Caco-2 (cell line): ENCODE data around the gene PRKCSH. TPM values are rescaled to one million over a fixed set of nuclear protein-coding genes. Genes with fewer than 3 reads are reported as not detected.

Source experiments
- BruUV-seq: library from RNA; stranded (reverse); fragments of 400-500 nt; replicated peaks from 2 replicates; lab custom pipeline; 2021; lab: Mats Ljungman, UMichigan
- CTCF ChIA-PET: fragments of 300-600 bp; sonication (Branson Sonifier 250); formaldehyde crosslinking; loops from one replicate; lab custom pipeline; 2022; ENCODE audit warnings: antibody characterized with exemption; lab: Charles Lee
- POLR2A ChIA-PET: fragments of 300-600 bp; sonication (Branson Sonifier 250); formaldehyde crosslinking; loops from one replicate; lab custom pipeline; 2022; ENCODE audit warnings: antibody characterized with exemption; lab: Charles Lee
- DNase-seq, 2 experiments: peaks; one replicate each; pipeline versions ENCODE4 v3.0.0 to v3.0.0-alpha.2; 2020 to 2022
- H3K27me3 ChIP-seq: replicated peaks from 2 replicates; pipeline ENCODE4 v1.6.0; 2011; ENCODE audit warnings: low read length; ENCODE audit not compliant: control insufficient read depth, insufficient read depth
- H3K36me3 ChIP-seq: 2 replicates; pipeline ENCODE4 v1.5.1; 2011; ENCODE audit warnings: low read length; ENCODE audit not compliant: control insufficient read depth, insufficient read depth
- H3K4me1 ChIP-seq: fragments of 250-450 bp; sonication (Bioruptor Pico); 2 replicates; pipeline ENCODE4 v1.5.1; 2020; ENCODE audit warnings: mild to moderate bottlenecking
- H3K4me3 ChIP-seq: 2 replicates; pipeline ENCODE4 v1.5.1; 2011; ENCODE audit warnings: low read depth, mild to moderate bottlenecking, control low read depth, low read length
- H3K9me3 ChIP-seq: fragments of 250-450 bp; sonication (Bioruptor Pico); 2 replicates; pipeline ENCODE4 v1.5.1; 2020; ENCODE audit warnings: mild to moderate bottlenecking, moderate library complexity
- H3K27ac Mint-ChIP-seq: one replicate; pipeline ENCODE4 v1.8.0; 2022; ENCODE audit warnings: mixed read lengths; ENCODE audit not compliant: unreplicated experiment
- H3K27me3 Mint-ChIP-seq: one replicate; pipeline ENCODE4 v1.8.0; 2022; ENCODE audit warnings: mixed read lengths; ENCODE audit not compliant: insufficient read depth, unreplicated experiment
- H3K36me3 Mint-ChIP-seq: one replicate; pipeline ENCODE4 v1.8.0; 2022; ENCODE audit warnings: mild to moderate bottlenecking, mixed read lengths; ENCODE audit not compliant: insufficient read depth, unreplicated experiment
- H3K4me1 Mint-ChIP-seq: one replicate; pipeline ENCODE4 v1.8.0; 2022; ENCODE audit warnings: low read depth, mixed read lengths; ENCODE audit not compliant: unreplicated experiment
- H3K4me3 Mint-ChIP-seq: one replicate; pipeline ENCODE4 v1.8.0; 2022; ENCODE audit warnings: mild to moderate bottlenecking, moderate library complexity, mixed read lengths; ENCODE audit not compliant: unreplicated experiment
- H3K9me3 Mint-ChIP-seq: one replicate; pipeline ENCODE4 v1.8.0; 2022; ENCODE audit warnings: mixed read lengths; ENCODE audit not compliant: unreplicated experiment
- CTCF ChIP-seq, 2 experiments: fragments of 200-600 bp in 1 of 2; IDR thresholded peaks; 1 replicate in 1 of 2; 2 replicates in 1 of 2; pipeline versions ENCODE4 v1.5.1 to v1.8.0; 2011 to 2022; ENCODE audit warnings: antibody characterized with exemption in 1 of 2, control low read depth in 1 of 2, inconsistent platforms in 1 of 2, low read depth in 1 of 2, low read length in 1 of 2, mild to moderate bottlenecking in 1 of 2, moderate library complexity in 1 of 2; ENCODE audit not compliant: insufficient read depth in 1 of 2, severe bottlenecking in 1 of 2, unreplicated experiment in 1 of 2
- intact Hi-C: fragments of 100-400 bp; cut with micrococcal nuclease; formaldehyde crosslinking; loops from one replicate; pipeline ENCODE4 v1.10.0; 2022; ENCODE audit not compliant: unreplicated experiment
- total RNA-seq: library from RNA; stranded (reverse); gene quantifications from 2 replicates; pipeline ENCODE4 v1.2.3, GENCODE V29; 2022

Gene PRKCSH
- total RNA-seq, 1 experiment from 2014 or later = 456 TPM

DNA sequence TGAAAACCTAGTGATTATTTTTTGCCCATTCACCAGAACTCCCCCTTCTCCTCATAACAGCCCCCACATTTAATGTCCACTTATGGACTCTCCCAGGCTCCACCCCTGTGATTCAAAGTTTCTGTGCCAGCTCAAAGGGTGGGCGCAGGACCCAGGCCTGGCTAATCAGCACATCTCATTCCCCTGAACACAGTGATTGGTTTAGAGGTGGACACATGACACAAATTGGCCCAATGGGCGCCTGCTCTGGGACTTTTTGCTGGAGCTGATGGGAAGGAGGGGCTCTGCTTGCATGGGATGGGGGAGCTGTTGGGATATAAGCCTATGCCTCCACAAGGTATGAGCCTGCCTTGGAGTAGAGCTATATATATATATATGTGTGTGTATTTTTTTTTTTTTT is 45.1 kb upstream of the PRKCSH start:
- ChIA-PET POLR2A (no interaction called here), CTCF (interaction anchor here (0.6 to 2.2 kb wide), 4 partner anchors 9 to 45 kb away, joined by 3 to 14 read pairs (median 8); partner anchors contain the start of genes PRKCSH, RGL3 and SWSAP1)
- intact Hi-C loops = no loop called here
- TF ChIP-seq CTCF (IDR thresholded peaks at IDR 0.05; ENCODE audit: insufficient read depth in 1 of 2, low read depth in 1 of 2, low read length in 1 of 2, severe bottlenecking in 1 of 2, unreplicated experiment in 1 of 2) = no peak
- peaks cover 4% of the 10 kb centered on the region for H3K4me1 Mint-ChIP-seq
- Histone ChIP-seq H3K9me3 (peaks cover 4% of the 10 kb centered on the region), H3K4me3 (no peak overlapping the region), H3K36me3 (no peaks in the 10 kb centered on the region; the same call in 1 of the 2 replicates), H3K4me1 (no peaks in the 10 kb centered on the region), H3K27me3 (no peaks in the 10 kb centered on the region)
- peaks cover 8% of the 10 kb centered on the region for H3K9me3 Mint-ChIP-seq
- no peak overlapping the region for H3K4me3 Mint-ChIP-seq
- no peaks in the 10 kb centered on the region for H3K27me3 Mint-ChIP-seq
- peaks cover 5% of the 10 kb centered on the region for H3K36me3 Mint-ChIP-seq
- no peak overlapping the region for H3K27ac Mint-ChIP-seq
- no TSS peak for BruUV-seq
- no peak for DNase-seq

GRCh38 chr19:11390933-11391680 is 44.3 kb upstream of the PRKCSH start:
- DNase-seq = no peak
- H3K36me3 Mint-ChIP-seq = peaks cover 8% of the 10 kb centered on the region
- H3K27me3 ChIP-seq = no peaks in the 10 kb centered on the region
- H3K36me3 ChIP-seq = no peaks in the 10 kb centered on the region; the same call in 1 of the 2 replicates
- no peak for TF ChIP-seq CTCF (IDR thresholded peaks at IDR 0.05; ENCODE audit: insufficient read depth in 1 of 2, low read depth in 1 of 2, low read length in 1 of 2, severe bottlenecking in 1 of 2, unreplicated experiment in 1 of 2)
- H3K4me1 Mint-ChIP-seq = peaks cover 6% of the 10 kb centered on the region
- no peaks in the 10 kb centered on the region for H3K27me3 Mint-ChIP-seq
- peaks cover 8% of the 10 kb centered on the region for H3K9me3 Mint-ChIP-seq
- ChIA-PET POLR2A (interaction anchor here (0.9 kb wide), 1 partner anchor 11 kb away, joined by 6 read pairs; no protein-coding TSS in a partner anchor), CTCF (interaction anchor here (1.0 to 2.2 kb wide), 3 partner anchors 10 to 44 kb away, joined by 4 to 14 read pairs (median 11); partner anchors contain the start of genes PRKCSH and SWSAP1)
- no peak overlapping the region for H3K4me3 ChIP-seq
- BruUV-seq = no TSS peak
- H3K27ac Mint-ChIP-seq = no peak overlapping the region
- intact Hi-C loops = no loop called here
- no peaks in the 10 kb centered on the region for H3K4me1 ChIP-seq
- H3K9me3 ChIP-seq = peaks cover 4% of the 10 kb centered on the region
- no peak overlapping the region for H3K4me3 Mint-ChIP-seq

- peaks cover 23% of the 10 kb centered on the region for H3K36me3 Mint-ChIP-seq
Measured at GRCh38 chr19:11397089-11397610, 38.3 kb upstream of the PRKCSH start.

More at GRCh38 chr19:11397089-11397610, 38.3 kb upstream of the PRKCSH start:
- intact Hi-C loops = no loop called here
- Histone ChIP-seq H3K9me3 (no peaks in the 10 kb centered on the region), H3K4me3 (no peak overlapping the region), H3K27me3 (no peaks in the 10 kb centered on the region), H3K4me1 (no peaks in the 10 kb centered on the region), H3K36me3 (no peaks in the 10 kb centered on the region; the same call in 1 of the 2 replicates)
- no peak overlapping the region for H3K27ac Mint-ChIP-seq
- ChIA-PET POLR2A (no interaction called here), CTCF (interaction anchor here (1.4 kb wide), 1 partner anchor 14 kb away, joined by 5 read pairs; the partner anchor contains the start of gene EPOR)
- H3K4me3 Mint-ChIP-seq = no peak overlapping the region
- TF ChIP-seq CTCF (IDR thresholded peaks at IDR 0.05; ENCODE audit: insufficient read depth in 1 of 2, low read depth in 1 of 2, low read length in 1 of 2, severe bottlenecking in 1 of 2, unreplicated experiment in 1 of 2) = no peak
- H3K9me3 Mint-ChIP-seq = no peaks in the 10 kb centered on the region
- H3K4me1 Mint-ChIP-seq = peaks cover 6% of the 10 kb centered on the region
- DNase-seq = no peak
- H3K27me3 Mint-ChIP-seq = no peaks in the 10 kb centered on the region
- no TSS peak for BruUV-seq
